HEK293 (cell line): ENCODE data around the gene CD200.

ENCODE experiments used
- CTCF ChIA-PET: fragments of 350-600 bp; formaldehyde crosslinking; extraction: SDS; loops from one replicate; lab custom pipeline; 2021; ENCODE audit warnings: antibody characterized with exemption; lab: Yijun Ruan, JAX
- POLR2A ChIA-PET: fragments of 300-600 bp; formaldehyde crosslinking; extraction: SDS; loops from one replicate; lab custom pipeline; 2020; ENCODE audit warnings: antibody characterized with exemption, inconsistent platforms; lab: Yijun Ruan, JAX
- H3K27ac ChIP-seq: fragments of 200-500 bp; sonication (Bioruptor generic); 2 replicates; pipeline ENCODE4 v1.5.1; 2014; ENCODE audit warnings: low read depth, low read length, control low read depth, inconsistent platforms; ENCODE audit errors: extremely low read depth
- H3K36me3 ChIP-seq, 2 experiments: fragments of 200-500 bp in 1 of 2; sonication (Bioruptor generic) in 1 of 2; 1 replicate in 1 of 2; 2 replicates in 1 of 2; pipeline ENCODE4 v1.5.1; 2014 to 2017; ENCODE audit warnings: inconsistent platforms in 2 of 2, low read length in 2 of 2; ENCODE audit not compliant: control insufficient read depth in 2 of 2, insufficient read depth in 1 of 2
- H3K4me1 ChIP-seq: fragments of 200-500 bp; sonication (Bioruptor generic); 2 replicates; pipeline ENCODE4 v1.5.1; 2014; ENCODE audit warnings: mild to moderate bottlenecking, low read length, inconsistent platforms; ENCODE audit not compliant: control insufficient read depth, insufficient read depth
- H3K4me3 ChIP-seq: 2 replicates; pipeline ENCODE4 v1.5.1; 2011; ENCODE audit warnings: low read depth, mild to moderate bottlenecking, control low read depth, low read length, moderate library complexity
- H3K9me3 ChIP-seq: fragments of 200-500 bp; sonication (Bioruptor generic); 2 replicates; pipeline ENCODE4 v1.5.1; 2014; ENCODE audit warnings: low read depth, low read length, inconsistent platforms; ENCODE audit not compliant: control insufficient read depth, insufficient read depth
- BCL11B ChIP-seq: fragments of 450-650 bp; formaldehyde crosslinking; IDR thresholded peaks from 2 replicates; pipeline ENCODE4 v1.5.1; 2016; ENCODE audit warnings: low read depth, missing biosample characterization, missing genetic modification characterization
- FEZF1 ChIP-seq: fragments of 450-650 bp; formaldehyde crosslinking; IDR thresholded peaks from 2 replicates; pipeline ENCODE4 v1.5.1; 2016; ENCODE audit warnings: missing biosample characterization, missing genetic modification characterization
- GFI1B ChIP-seq: fragments of 450-650 bp; formaldehyde crosslinking; IDR thresholded peaks from 2 replicates; pipeline ENCODE4 v1.5.1; 2016; ENCODE audit warnings: missing biosample characterization, missing genetic modification characterization
- RBAK ChIP-seq: fragments of 450-650 bp; formaldehyde crosslinking; IDR thresholded peaks from 2 replicates; pipeline ENCODE4 v1.5.1; 2016; ENCODE audit warnings: missing biosample characterization, missing genetic modification characterization
- TRIM28 ChIP-seq: IDR thresholded peaks from 2 replicates; pipeline ENCODE4 v1.6.1; 2011; ENCODE audit warnings: low read length, control low read depth, borderline replicate concordance
- ZBTB21 ChIP-seq: fragments of 450-650 bp; formaldehyde crosslinking; IDR thresholded peaks from 2 replicates; pipeline ENCODE4 v1.5.1; 2017; ENCODE audit warnings: missing biosample characterization, missing genetic modification characterization
- ZNF121 ChIP-seq: fragments of 450-650 bp; formaldehyde crosslinking; IDR thresholded peaks from 2 replicates; pipeline ENCODE4 v1.5.1; 2016; ENCODE audit warnings: missing biosample characterization, missing genetic modification characterization
- ZNF174 ChIP-seq: fragments of 450-650 bp; formaldehyde crosslinking; IDR thresholded peaks from 2 replicates; pipeline ENCODE4 v1.5.0; 2017; ENCODE audit warnings: missing biosample characterization, mild to moderate bottlenecking, missing genetic modification characterization
- ZNF354C ChIP-seq: fragments of 450-650 bp; formaldehyde crosslinking; IDR thresholded peaks from 2 replicates; pipeline ENCODE4 v1.5.1; 2016; ENCODE audit warnings: missing biosample characterization, missing genetic modification characterization, low read depth, borderline replicate concordance
- ZNF394 ChIP-seq: fragments of 450-650 bp; formaldehyde crosslinking; IDR thresholded peaks from 2 replicates; pipeline ENCODE4 v1.5.1; 2016; ENCODE audit warnings: missing biosample characterization, missing genetic modification characterization, mild to moderate bottlenecking, moderate library complexity, borderline replicate concordance
- ZNF544 ChIP-seq: fragments of 450-650 bp; formaldehyde crosslinking; IDR thresholded peaks from 2 replicates; pipeline ENCODE4 v1.5.0; 2017; ENCODE audit warnings: missing biosample characterization, missing genetic modification characterization
- ZNF677 ChIP-seq: fragments of 450-650 bp; IDR thresholded peaks from 2 replicates; pipeline ENCODE4 v1.5.0; 2018; ENCODE audit warnings: missing biosample characterization, mild to moderate bottlenecking, missing genetic modification characterization, moderate library complexity
- ZNF701 ChIP-seq: fragments of 450-650 bp; formaldehyde crosslinking; IDR thresholded peaks from 2 replicates; pipeline ENCODE4 v1.5.1; 2016; ENCODE audit warnings: missing biosample characterization, missing genetic modification characterization
- ZNF791 ChIP-seq: fragments of 450-650 bp; formaldehyde crosslinking; IDR thresholded peaks from 2 replicates; pipeline ENCODE4 v1.5.1; 2016; ENCODE audit warnings: missing biosample characterization, missing genetic modification characterization
- TF ChIP-seq, protein P1 (sequence below): fragments of 450-650 bp; formaldehyde crosslinking; IDR thresholded peaks from 2 replicates; pipeline ENCODE4 v1.5.1; 2016; ENCODE audit warnings: missing biosample characterization, missing genetic modification characterization
- TF ChIP-seq, protein P2 (sequence below): fragments of 450-650 bp; formaldehyde crosslinking; IDR thresholded peaks from 2 replicates; pipeline ENCODE4 v1.5.1; 2017; ENCODE audit warnings: missing biosample characterization, mild to moderate bottlenecking, missing genetic modification characterization, moderate library complexity
- TF ChIP-seq, protein P3 (sequence below): fragments of 450-650 bp; formaldehyde crosslinking; IDR thresholded peaks from 2 replicates; pipeline ENCODE4 v1.5.1; 2016; ENCODE audit warnings: missing biosample characterization, missing genetic modification characterization
- TF ChIP-seq, protein P4 (sequence below): fragments of 450-650 bp; formaldehyde crosslinking; IDR thresholded peaks from 2 replicates; pipeline ENCODE4 v1.5.1; 2016; ENCODE audit warnings: missing biosample characterization, missing genetic modification characterization
- TF ChIP-seq, protein P5 (sequence below): fragments of 450-650 bp; formaldehyde crosslinking; IDR thresholded peaks from 2 replicates; pipeline ENCODE4 v1.5.1; 2016; ENCODE audit warnings: missing biosample characterization, missing genetic modification characterization
- TF ChIP-seq, protein P6 (sequence below): fragments of 450-650 bp; formaldehyde crosslinking; IDR thresholded peaks from 2 replicates; pipeline ENCODE4 v1.5.1; 2016; ENCODE audit warnings: missing biosample characterization, missing genetic modification characterization
- TF ChIP-seq, protein P7 (sequence below): fragments of 450-650 bp; formaldehyde crosslinking; IDR thresholded peaks from 2 replicates; pipeline ENCODE4 v1.5.1; 2017; ENCODE audit warnings: missing biosample characterization, missing genetic modification characterization

CD200 gene

DNA sequence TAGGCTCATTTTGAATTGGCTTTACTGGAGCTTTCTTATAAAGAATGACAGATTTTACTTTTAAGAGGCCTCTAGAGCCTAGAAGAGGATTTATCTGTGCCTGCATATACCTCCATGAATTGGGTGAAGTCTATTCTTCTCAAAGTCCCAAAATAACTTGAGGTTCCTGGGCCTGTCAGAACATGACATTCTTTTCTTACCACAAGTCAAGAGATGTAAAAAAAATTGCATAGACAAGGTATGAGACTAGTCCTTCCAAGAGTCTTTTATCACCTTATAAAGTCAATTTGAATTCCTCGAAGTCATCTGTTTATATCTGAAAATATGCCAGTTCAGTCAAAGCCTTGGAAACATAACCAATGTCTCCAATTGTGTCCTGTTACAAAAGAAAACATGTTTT lies 17.2 kb upstream of the CD200 start:
- CTCF ChIA-PET: interaction anchor here (0.9 to 1.0 kb wide), 2 partner anchors 13 to 36 kb away, joined by 3 to 4 read pairs; no protein-coding TSS in a partner anchor
- TF ChIP-seq ZNF701 (tag by site-specific recombination) (no peak), ZNF677 (no peak), TRIM28 (no peak), FEZF1 (tag by site-specific recombination) (no peak), ZNF174 (no peak), GFI1B (tag by site-specific recombination) (no peak), RBAK (tag by site-specific recombination) (no peak), ZNF121 (tag by site-specific recombination) (no peak), ZBTB21 (tag by site-specific recombination) (no peak), BCL11B (no peak)
- TF ChIP-seq, protein P1, sequence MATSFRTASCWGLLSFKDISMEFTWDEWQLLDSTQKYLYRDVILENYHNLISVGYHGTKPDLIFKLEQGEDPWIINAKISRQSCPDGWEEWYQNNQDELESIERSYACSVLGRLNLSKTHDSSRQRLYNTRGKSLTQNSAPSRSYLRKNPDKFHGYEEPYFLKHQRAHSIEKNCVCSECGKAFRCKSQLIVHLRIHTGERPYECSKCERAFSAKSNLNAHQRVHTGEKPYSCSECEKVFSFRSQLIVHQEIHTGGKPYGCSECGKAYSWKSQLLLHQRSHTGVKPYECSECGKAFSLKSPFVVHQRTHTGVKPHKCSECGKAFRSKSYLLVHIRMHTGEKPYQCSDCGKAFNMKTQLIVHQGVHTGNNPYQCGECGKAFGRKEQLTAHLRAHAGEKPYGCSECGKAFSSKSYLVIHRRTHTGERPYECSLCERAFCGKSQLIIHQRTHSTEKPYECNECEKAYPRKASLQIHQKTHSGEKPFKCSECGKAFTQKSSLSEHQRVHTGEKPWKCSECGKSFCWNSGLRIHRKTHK (tag by site-specific recombination): no peak
- TF ChIP-seq, protein P2, sequence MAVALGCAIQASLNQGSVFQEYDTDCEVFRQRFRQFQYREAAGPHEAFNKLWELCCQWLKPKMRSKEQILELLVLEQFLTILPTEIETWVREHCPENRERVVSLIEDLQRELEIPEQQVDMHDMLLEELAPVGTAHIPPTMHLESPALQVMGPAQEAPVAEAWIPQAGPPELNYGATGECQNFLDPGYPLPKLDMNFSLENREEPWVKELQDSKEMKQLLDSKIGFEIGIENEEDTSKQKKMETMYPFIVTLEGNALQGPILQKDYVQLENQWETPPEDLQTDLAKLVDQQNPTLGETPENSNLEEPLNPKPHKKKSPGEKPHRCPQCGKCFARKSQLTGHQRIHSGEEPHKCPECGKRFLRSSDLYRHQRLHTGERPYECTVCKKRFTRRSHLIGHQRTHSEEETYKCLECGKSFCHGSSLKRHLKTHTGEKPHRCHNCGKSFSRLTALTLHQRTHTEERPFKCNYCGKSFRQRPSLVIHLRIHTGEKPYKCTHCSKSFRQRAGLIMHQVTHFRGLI (tag by site-specific recombination): no peak
- TF ChIP-seq, protein P3, sequence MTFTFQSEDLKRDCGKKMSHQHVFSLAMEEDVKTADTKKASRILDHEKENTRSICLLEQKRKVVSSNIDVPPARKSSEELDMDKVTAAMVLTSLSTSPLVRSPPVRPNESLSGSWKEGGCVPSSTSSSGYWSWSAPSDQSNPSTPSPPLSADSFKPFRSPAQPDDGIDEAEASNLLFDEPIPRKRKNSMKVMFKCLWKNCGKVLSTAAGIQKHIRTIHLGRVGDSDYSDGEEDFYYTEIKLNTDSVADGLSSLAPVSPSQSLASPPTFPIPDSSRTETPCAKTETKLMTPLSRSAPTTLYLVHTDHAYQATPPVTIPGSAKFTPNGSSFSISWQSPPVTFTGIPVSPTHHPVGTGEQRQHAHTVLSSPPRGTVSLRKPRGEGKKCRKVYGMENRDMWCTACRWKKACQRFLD: no peak
- TF ChIP-seq, protein P4, sequence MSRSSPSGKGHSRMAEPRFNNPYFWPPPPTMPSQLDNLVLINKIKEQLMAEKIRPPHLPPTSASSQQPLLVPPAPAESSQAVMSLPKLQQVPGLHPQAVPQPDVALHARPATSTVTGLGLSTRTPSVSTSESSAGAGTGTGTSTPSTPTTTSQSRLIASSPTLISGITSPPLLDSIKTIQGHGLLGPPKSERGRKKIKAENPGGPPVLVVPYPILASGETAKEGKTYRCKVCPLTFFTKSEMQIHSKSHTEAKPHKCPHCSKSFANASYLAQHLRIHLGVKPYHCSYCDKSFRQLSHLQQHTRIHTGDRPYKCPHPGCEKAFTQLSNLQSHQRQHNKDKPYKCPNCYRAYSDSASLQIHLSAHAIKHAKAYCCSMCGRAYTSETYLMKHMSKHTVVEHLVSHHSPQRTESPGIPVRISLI (tag by site-specific recombination): no peak
- TF ChIP-seq, protein P5, sequence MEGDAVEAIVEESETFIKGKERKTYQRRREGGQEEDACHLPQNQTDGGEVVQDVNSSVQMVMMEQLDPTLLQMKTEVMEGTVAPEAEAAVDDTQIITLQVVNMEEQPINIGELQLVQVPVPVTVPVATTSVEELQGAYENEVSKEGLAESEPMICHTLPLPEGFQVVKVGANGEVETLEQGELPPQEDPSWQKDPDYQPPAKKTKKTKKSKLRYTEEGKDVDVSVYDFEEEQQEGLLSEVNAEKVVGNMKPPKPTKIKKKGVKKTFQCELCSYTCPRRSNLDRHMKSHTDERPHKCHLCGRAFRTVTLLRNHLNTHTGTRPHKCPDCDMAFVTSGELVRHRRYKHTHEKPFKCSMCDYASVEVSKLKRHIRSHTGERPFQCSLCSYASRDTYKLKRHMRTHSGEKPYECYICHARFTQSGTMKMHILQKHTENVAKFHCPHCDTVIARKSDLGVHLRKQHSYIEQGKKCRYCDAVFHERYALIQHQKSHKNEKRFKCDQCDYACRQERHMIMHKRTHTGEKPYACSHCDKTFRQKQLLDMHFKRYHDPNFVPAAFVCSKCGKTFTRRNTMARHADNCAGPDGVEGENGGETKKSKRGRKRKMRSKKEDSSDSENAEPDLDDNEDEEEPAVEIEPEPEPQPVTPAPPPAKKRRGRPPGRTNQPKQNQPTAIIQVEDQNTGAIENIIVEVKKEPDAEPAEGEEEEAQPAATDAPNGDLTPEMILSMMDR (tag by site-specific recombination): no peak
- TF ChIP-seq, protein P6, sequence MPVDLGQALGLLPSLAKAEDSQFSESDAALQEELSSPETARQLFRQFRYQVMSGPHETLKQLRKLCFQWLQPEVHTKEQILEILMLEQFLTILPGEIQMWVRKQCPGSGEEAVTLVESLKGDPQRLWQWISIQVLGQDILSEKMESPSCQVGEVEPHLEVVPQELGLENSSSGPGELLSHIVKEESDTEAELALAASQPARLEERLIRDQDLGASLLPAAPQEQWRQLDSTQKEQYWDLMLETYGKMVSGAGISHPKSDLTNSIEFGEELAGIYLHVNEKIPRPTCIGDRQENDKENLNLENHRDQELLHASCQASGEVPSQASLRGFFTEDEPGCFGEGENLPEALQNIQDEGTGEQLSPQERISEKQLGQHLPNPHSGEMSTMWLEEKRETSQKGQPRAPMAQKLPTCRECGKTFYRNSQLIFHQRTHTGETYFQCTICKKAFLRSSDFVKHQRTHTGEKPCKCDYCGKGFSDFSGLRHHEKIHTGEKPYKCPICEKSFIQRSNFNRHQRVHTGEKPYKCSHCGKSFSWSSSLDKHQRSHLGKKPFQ (tag by site-specific recombination): no peak
- POLR2A ChIA-PET: no interaction called here
- H3K27ac ChIP-seq: no peak overlapping the region
- no peaks in the 10 kb centered on the region for H3K4me1 ChIP-seq
- no peak overlapping the region for H3K4me3 ChIP-seq
- no peaks in the 10 kb centered on the region for H3K36me3 ChIP-seq
- H3K9me3 ChIP-seq: no peaks in the 10 kb centered on the region

DNA sequence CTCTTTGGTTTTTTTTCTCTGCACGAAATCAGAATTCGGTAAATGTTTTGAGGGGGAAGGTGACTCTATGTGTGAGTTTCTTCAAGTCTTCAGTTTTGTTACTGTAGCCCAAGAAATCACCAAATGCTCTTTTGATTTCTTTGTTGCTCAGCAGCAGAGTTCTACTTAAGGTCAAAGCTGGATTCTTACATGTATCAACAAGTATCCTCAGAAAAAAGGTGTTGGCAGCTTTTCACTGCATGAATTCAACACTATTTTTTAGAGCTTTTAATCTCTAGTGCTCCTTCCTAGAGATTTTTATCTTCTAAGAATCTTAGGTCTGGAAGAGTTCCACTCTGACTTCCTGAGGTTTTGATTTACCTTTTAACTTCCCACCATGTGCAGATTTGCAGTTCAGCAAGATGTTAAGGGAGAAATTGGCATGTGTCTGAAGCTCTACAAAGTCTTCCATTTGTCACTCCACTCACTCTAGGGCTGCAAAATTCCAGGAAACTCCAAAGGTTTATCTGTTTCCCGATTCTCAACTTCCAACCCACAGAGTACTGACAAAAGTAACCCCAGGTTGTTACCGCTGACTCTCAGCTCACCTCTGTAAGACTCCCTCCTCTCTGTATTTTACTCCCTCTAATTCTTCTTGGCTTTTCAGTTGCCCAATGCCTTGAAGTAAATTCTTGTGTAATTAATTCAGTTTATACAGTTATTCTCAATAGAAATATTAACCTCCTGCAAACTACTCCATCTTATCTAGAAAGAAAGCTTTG lies 13.3 kb upstream of the CD200 start:
- no peak overlapping the region for H3K27ac ChIP-seq
- H3K4me1 ChIP-seq: no peaks in the 10 kb centered on the region
- H3K9me3 ChIP-seq: no peaks in the 10 kb centered on the region
- TF ChIP-seq, protein P6 (tag by site-specific recombination): no peak
- no peak for TF ChIP-seq ZNF544 (tag by site-specific recombination)
- no peak for TF ChIP-seq ZNF394
- TF ChIP-seq ZNF791 (tag by site-specific recombination): no peak
- TF ChIP-seq, protein P7, sequence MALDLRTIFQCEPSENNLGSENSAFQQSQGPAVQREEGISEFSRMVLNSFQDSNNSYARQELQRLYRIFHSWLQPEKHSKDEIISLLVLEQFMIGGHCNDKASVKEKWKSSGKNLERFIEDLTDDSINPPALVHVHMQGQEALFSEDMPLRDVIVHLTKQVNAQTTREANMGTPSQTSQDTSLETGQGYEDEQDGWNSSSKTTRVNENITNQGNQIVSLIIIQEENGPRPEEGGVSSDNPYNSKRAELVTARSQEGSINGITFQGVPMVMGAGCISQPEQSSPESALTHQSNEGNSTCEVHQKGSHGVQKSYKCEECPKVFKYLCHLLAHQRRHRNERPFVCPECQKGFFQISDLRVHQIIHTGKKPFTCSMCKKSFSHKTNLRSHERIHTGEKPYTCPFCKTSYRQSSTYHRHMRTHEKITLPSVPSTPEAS (tag by site-specific recombination): no peak
- TF ChIP-seq ZNF354C (tag by site-specific recombination): no peak
- H3K36me3 ChIP-seq: no peaks in the 10 kb centered on the region
- ChIA-PET POLR2A (no interaction called here), CTCF (interaction anchor here (0.6 to 1.7 kb wide), 5 partner anchors 13 to 959 kb away, joined by 3 to 4 read pairs (median 3); partner anchors contain the start of gene CD200)
- H3K4me3 ChIP-seq: no peak overlapping the region
